ENCODE data around the gene ABCA2.
"Not testable (repeated sequence)": the region's sequence is repeated elsewhere in the genome, so short reads cannot be mapped to it uniquely, and the experiment has no call there.

ABCA2 gene

GRCh38 chr9:137014166-137014565 is 13.9 kb downstream of the ABCA2 start:
- DNase-seq (ENCODE audit: low read depth) = no peak

- no peak for DNase-seq (ENCODE audit: low read depth)
These were observed 14.5 kb downstream of the ABCA2 start for GRCh38 chr9:137013571-137013940.

- no peak for DNase-seq (ENCODE audit: low read depth)
These were observed 15.1 kb downstream of the ABCA2 start for GRCh38 chr9:137012694-137013570.

GRCh38 chr9:137011907-137012675 is 15.9 kb downstream of the ABCA2 start:
- DNase-seq (ENCODE audit: low read depth) = no peak

DNA sequence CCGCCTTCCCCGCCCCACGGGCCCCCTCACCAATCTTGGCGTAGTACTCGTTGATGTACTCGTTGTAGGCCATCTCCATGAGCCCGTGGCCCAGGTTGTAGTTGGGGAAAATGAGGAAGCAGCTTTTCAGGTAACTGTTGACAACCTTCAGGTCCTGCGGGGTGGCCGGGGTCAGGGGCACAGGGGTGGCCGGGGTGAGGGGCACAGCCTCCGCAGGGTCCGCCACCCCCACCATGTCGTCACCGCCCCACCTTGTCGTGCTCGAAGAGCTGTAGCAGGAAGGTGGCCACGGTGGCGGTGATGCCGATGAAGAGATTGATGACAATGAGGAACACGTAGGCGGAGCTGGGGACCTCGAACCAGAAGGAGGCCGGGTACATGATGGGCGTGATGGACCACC is 16.9 kb downstream of the ABCA2 start:
- no peak for DNase-seq (ENCODE audit: low read depth)

DNA sequence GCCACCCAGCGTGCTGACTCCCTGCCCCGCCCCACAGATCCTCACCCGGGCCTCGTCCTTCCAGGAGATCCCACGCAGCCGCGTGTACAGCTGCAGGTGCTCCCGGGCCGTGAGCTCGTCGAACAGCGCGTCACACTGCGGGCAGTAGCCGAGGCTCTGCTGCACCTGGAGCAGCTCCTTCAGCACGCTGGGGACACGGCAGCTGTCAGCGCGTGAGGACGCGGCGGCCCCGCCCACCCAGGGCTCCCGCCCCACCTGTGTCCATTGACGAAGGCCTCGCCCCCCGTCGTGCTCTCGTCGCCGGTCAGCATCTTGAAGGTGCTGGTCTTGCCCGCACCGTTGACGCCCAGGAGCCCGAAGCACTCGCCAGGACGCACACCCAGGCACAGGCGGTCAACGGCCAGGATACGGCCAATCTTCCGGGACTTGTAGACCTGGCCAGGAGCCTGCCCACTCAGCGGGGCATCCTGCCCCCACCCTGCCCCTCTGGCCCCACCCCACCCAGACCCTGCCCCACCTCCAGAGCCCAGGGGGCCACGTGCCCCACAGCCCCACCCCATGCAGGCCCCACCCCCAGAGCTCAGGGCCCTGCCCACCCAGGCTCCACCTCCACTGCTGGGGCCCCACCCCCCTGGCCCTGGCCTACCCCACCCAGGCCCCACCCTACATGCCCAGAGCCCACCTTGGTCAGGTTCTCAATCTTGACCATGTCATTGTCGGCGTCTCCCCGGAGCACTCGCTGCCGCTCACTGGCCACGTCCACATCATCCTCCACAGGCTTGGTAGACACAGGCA is 17.9 kb downstream of the ABCA2 start:
- no peak for DNase-seq (ENCODE audit: low read depth)

DNA sequence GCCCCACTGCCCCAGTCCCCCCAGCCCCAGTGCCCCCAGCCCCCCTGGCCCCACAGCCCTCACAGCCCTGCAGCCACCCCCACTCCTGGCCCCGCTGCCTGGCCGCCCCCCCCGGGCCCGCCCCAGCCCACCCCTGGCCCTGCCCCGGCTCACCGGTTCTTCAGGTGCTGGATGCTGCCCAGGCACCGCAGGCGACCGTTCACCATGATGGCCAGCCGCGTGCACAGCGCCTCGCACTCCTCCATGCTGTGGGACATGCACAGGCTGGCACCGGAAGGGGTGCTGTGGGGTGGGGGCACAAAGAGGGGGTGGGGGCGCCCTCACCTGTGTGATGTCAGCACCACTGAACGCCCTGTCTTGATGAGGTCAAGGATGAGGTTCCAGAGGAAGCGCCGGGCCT is 18.8 kb downstream of the ABCA2 start:
- DNase-seq (ENCODE audit: low read depth) = no peak

GRCh38 chr9:137008312-137008711 is 19.7 kb downstream of the ABCA2 start:
- no peak for DNase-seq (ENCODE audit: low read depth)

GRCh38 chr9:137007816-137008270 is 20.2 kb downstream of the ABCA2 start:
- DNase-seq (ENCODE audit: low read depth) = no peak

DNA sequence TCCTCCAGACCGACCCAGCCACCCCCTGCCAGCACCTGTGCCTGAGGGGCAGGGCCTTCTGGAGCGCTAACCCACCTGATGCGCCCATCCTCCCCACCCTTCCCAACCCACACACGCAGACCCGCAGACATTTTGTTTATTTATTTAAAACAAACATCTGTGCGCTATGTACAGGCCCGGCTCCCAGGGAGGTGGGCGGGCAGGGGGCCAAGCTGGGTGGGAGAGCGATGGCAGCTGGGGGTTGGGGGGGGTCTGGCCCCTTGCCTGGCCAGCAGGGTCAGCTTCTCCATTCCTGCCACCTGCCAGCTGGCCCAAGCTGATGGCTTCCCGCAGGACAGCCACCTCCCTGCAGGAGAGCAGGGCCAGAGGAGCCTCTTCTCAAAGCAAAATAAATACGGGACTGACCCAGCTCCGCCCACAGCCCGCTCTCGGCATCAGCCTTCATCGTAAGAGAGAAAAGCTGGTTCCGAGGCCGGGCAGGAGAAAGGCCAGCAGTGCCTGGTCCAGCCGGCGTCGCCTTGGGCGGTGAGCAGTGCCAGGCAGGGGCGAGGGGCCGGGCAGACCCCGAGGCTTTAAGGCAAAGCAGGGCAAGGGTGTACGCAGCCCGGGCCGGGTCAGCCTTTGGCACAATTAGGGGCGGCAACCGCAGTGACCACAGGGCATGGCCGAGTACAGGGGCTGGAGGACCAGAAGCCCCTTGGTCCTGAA is 20.8 kb downstream of the ABCA2 start:
- no peak for DNase-seq (ENCODE audit: low read depth)

DNA sequence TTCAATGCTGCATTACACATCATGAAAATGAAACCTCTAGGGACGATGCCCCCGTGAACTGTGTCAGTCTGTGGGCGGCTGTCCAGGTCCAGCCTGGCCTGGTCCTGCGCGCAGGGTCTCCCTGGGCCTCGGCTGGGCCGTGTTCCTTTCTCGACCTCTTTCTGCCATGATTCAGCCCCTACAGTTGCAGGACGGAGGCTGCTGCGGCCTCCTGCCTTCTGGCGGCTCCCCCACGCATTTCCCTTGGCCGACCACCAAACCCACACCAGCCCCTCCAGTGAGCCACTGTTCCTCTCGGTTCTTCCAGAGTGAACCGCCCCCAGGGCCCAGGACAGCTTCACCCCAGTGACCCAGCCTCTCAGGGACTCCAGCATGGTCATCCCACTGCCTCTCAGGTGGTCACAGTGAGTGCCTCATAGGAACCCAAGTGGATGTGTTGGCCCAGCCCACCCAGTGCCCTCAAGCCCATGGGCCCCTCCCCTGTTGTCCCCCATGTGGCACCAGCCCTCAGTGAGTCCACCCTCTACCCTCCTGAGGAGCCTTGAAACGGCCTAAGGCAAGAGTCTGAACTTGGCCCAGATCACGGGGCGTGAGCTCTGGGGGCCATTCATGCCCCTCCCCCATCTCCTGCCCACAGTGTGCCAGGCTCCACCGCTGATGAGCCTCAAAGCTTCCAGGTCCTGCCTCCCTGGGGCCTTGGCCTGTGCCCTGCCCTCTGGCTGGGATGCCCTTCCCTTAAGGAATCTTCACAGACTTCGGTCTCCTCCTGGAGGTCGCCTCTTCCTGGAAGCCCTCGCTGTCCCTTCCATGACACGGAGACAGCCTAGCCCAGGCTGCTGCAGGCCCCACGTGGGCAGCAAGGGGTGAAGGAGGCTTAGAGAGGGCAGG is 21.7 kb downstream of the ABCA2 start:
- DNase-seq (ENCODE audit: low read depth) = no peak

DNA sequence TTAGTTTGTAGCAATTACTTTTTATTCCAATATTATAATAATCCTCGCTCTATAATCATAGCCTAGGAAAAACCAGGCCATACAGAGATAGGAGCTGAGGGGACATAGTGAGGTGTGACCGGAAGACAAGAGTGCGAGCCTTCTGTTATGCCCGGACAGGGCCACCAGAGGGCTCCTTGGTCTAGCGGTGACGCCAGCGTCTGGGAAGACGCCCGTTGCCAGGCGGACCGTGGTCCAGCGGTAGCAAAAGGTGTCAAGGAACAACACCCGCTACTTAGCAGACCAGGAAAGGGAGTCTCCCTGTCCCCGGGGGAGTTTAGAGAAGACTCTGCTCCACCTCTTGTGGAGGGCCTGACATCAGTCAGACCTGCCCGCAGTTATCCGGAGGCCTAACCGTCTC is 23.8 kb downstream of the ABCA2 start:
- not testable (repeated sequence) for DNase-seq (ENCODE audit: low read depth)

GRCh38 chr9:137002646-137003041 is 25.4 kb downstream of the ABCA2 start:
- no peak for DNase-seq (ENCODE audit: low read depth)

DNA sequence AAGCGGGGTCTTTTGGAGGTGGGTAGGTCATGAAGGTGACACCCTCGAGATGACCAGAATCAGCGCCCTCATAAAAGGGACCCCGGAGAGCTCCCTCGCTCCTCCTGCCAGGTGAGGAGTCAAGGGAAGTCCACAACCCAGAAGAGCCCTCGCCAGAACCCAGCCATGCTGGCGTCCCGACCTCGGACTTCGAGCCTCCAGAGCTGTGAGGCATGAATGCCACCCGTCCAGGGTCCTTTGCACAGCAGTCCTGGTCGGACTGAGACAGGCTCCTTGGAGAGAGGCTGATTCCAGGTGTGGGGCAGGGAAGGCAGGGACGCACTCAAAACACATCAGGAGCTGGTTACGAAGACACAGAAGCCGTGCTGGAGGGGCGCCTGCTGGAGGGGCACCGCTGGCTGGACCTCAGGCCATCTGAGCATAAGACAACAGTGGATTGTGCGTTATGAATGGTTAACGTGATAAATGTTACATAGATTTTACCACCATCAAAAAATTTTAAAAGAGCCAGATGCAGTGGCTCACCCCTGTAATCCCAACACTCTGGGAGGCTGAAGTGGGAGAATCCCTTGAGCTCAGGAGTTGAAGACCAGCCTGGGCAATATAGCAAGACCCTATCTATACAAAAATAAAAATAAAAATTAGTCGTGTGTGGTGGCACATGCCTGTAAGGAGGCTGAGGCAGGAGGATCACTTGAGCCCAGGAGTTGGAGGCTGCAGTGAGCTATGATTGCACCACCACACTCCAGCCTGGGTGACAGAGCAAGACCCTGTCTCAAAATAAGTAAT is 26.0 kb downstream of the ABCA2 start:
- DNase-seq (ENCODE audit: low read depth) = no peak

DNA sequence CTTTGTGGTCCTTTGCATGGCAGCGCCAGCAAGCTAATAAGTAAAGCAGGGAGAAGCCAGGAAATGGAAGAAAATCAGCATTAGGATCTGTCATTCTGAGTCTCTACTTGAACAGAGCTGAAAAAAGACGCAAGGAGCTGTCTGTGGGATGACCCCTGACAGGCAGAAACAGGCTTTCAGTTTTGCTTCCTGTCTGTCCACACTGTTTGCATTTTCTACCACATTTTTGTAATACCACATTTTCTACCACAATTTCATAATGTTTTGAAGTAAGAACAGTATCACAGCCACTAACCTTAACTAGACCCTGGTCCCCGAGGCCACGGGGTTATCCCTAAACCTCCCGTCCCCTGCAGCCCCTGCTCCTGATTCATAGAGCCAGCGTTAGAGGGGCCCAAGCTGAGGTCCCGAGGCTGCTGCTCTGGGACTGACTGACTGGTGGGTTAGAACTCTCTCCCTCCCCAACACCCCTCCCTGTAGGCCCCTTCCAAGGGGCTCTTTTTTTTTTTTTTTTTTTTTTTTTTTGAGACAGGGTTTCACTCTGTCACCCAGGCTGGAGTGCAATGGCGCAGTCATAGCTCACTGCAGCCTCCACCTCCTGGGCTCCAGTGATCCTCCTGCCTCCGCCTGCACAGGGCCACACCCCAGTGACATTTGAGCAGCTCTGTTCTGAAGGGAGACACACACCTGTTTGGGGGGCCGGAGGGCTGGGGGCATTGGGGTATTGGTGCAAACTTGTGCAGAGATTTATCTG is 27.7 kb downstream of the ABCA2 start:
- DNase-seq (ENCODE audit: low read depth) = no peak

- DNase-seq (ENCODE audit: low read depth) = no peak
These were observed 30.2 kb downstream of the ABCA2 start for GRCh38 chr9:136997830-136998234.

DNA sequence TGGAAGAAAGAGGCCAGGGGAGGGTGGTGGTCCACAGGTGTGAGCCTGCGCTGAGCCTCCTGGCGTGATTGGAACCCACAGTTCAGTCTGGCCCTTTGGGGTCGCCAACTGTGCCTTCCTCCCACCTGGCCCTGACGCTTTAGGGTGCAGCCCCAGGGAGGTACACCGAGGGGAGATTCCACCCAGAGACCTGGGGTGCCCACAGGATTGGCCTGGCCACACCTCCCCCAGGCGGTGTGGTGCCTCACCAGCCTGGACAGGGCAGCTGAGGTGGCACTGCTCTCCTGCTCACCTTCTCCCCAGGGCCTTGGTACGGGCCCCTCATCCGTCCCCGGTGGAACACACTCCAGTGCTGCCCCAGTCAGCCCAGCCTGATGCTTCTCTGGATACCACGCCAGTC is 30.7 kb downstream of the ABCA2 start:
- no peak for DNase-seq (ENCODE audit: low read depth)

- peak; percentile 54 for DNase-seq (ENCODE audit: low read depth)
These were observed 31.4 kb downstream of the ABCA2 start, which contains the start of gene CLIC3 for GRCh38 chr9:136996361-136997292. CLIC3 (minus strand) TSS chr9:136996568; CDS start chr9:136996543, 25 bp downstream.

Data from CMK (cell line).